Measurements from ENCODE around the gene UBE2I. TPM values are rescaled to one million over a fixed set of nuclear protein-coding genes. Genes with fewer than 3 reads are reported as not detected.

The UBE2I gene
- total RNA-seq = 100 to 1,000 TPM in 1 of 4 donors, 10 to 100 TPM in 3; 25.9 to 133 (median 63.0) TPM

DNA sequence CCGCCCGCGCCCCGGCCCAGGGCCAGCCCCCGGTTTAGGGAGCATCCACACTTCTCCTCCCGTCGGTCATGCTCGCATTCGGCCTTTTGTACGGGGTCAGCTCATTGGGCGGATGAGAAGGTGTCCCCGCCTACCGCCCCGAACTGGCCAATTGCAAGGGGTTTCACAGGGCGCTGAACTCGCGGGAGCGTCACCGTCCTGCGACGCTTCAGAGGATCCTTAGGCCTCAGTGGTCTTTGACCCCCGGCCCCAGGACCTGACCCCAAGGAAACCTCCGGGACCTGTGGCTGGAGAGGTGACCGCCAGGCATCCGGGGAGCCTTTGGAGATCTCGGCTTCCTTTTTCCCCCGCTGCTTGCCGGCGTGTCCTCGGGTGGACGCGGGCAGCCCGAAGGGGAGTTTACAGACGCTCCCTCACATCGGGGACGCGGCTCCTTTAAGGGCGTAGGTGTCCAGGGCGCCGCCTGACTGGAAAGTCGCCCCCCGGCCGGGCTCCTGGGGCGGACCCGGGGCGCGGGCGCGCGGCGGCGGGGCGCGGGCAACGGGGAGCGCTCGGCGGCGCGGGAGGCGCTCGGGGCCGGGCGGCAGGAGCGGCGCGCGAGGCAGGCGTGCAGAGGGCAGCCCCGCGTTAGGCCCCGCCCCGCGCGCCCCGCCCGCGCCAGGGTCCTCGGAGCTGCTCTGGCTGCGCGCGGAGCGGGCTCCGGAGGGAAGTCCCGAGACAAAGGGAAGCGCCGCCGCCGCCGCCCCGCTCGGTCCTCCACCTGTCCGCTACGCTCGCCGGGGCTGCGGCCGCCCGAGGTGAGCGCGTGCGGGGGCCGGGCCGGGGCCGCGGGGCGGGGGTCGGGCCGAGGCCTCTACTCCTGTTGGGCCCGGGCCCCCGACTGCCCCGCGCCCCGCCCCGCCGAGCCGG, at the start of gene UBE2I:
TSS of gene UBE2I (plus strand) at position 660 of the 909 bp plus-strand sequence. CDS start 4,395 bp downstream, outside the sequence.
- H3K27ac ChIP-seq = peak within 1 kb of the TSS; percentile 100
- intact Hi-C loops (cut with DNase I; ENCODE audit: low total_unique reads) = no loop called here
- no peaks in the 10 kb centered on the region for H3K36me3 ChIP-seq
- peaks cover 0 to 38% of the 10 kb centered on the region in 2 donors for H3K4me1 ChIP-seq
- TF ChIP-seq POLR2A (IDR thresholded peaks at IDR 0.05) = peak in 1 of 2 donors; percentile 73
- TF ChIP-seq, protein P1, sequence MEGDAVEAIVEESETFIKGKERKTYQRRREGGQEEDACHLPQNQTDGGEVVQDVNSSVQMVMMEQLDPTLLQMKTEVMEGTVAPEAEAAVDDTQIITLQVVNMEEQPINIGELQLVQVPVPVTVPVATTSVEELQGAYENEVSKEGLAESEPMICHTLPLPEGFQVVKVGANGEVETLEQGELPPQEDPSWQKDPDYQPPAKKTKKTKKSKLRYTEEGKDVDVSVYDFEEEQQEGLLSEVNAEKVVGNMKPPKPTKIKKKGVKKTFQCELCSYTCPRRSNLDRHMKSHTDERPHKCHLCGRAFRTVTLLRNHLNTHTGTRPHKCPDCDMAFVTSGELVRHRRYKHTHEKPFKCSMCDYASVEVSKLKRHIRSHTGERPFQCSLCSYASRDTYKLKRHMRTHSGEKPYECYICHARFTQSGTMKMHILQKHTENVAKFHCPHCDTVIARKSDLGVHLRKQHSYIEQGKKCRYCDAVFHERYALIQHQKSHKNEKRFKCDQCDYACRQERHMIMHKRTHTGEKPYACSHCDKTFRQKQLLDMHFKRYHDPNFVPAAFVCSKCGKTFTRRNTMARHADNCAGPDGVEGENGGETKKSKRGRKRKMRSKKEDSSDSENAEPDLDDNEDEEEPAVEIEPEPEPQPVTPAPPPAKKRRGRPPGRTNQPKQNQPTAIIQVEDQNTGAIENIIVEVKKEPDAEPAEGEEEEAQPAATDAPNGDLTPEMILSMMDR (IDR thresholded peaks at IDR 0.05) = peak in 2 of 4 experiments; percentile 11 to 16
- H3K4me3 ChIP-seq = peak within 1 kb of the TSS; percentile 73 to 86
- no peaks in the 10 kb centered on the region for H3K27me3 ChIP-seq
- no peaks in the 10 kb centered on the region for H3K9me3 ChIP-seq
- peak; percentile 96 to 99 for DNase-seq

DNA sequence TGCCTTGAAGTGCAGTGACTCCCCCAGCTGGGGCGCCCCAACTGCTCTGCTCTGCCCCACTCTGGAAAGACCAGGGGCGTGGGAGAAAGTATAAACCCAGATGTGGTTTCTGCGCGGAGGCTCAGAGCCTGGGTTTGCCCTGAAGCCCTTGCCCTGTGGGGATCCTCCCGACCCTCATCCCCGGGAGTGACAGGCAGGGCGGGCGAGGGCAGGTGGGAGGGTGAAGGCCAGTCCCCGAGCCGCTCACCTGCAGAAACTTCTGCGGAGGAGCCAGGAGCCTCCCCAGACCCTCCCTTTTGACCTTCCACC, 49.7 kb upstream of the UBE2I start:
- intact Hi-C loops (cut with DNase I; ENCODE audit: low total_unique reads) = no loop called here

DNA sequence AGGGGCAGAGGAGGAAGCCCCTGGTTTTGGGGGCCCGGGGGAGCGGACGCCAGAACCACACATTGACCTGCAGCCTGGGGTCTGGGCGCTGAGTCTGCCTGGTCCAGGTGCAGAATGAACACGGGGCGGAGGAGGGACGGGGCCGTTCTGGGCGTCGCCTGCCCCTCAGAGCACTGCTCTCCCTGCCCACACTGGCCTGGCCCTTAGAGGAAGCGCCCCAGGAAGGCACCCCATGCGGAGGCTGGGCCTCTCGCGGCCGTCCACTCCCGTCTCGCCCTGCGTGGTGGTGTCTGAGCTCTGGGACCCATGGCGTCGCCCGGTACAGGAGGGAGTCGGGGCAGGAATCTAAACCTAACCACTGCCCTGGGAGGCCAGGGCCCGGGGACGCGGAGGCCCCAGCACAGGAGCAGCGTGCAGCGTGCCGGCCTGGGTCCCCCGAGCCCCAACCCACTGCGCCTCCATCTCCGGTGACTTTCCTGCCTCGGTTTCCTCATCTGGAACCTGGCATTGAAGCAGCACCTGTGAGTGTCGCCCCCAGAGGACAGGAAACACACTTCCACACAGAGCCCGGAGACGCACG, 49.2 kb upstream of the UBE2I start:
- Histone ChIP-seq H3K27me3 (peaks cover 0 to 13% of the 10 kb centered on the region in 2 donors), H3K4me1 (no peaks in the 10 kb centered on the region), H3K27ac (no peak overlapping the region), H3K4me3 (no peak overlapping the region), H3K9me3 (no peaks in the 10 kb centered on the region), H3K36me3 (no peaks in the 10 kb centered on the region)
- no peak for DNase-seq
- TF ChIP-seq, protein P1 (IDR thresholded peaks at IDR 0.05) = no peak
- TF ChIP-seq POLR2A (IDR thresholded peaks at IDR 0.05) = no peak
- intact Hi-C loops (cut with DNase I; ENCODE audit: low total_unique reads) = no loop called here

More for the DNA sequence above, 49.7 kb upstream of the UBE2I start:
- Histone ChIP-seq H3K27ac (no peak overlapping the region), H3K36me3 (no peaks in the 10 kb centered on the region), H3K27me3 (peaks cover 0 to 13% of the 10 kb centered on the region in 2 donors), H3K9me3 (no peaks in the 10 kb centered on the region), H3K4me3 (no peak overlapping the region), H3K4me1 (no peaks in the 10 kb centered on the region)
- DNase-seq = no peak
- TF ChIP-seq POLR2A (IDR thresholded peaks at IDR 0.05) = no peak
- TF ChIP-seq, protein P1 (IDR thresholded peaks at IDR 0.05) = no peak

DNA sequence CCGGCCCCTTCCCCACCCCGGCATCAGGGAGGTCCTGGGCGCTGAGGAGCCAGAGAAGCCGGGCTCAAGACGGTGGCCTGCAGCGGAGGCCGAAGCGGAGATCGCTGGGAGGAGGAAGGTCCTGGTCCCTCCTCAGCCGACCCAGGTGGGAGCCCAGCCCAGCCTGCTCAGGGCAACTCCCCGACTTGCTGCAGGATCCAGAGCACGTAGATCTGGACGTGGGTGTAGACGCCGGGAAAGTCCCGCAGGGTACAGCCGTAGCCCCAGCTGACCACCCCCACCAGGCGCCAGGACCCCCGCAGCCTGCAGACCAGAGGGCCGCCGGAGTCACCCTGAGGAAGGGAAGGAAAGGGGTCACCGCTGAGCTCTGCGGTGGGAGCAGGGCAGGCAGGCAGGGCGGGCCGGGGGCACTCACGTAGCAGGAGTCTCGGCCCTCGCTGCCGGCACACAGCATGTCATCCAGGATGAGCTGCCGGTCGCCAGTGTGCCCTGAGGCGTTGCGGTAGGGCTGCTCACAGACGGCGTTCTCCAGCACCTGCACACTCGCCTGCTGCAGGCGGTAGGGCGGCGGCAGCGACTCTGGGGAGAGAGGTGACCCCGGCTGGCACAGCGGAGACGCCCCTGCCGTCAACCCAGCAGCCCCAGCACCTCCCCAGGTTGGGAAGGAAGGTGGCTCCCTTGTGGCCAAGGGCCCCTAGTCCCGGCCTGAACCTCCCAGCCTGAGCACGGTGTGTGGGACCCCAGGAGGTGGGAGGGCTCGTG, 48.1 kb upstream of the UBE2I start:
- Histone ChIP-seq H3K4me1 (no peaks in the 10 kb centered on the region), H3K4me3 (no peak overlapping the region), H3K9me3 (no peaks in the 10 kb centered on the region), H3K27ac (no peak overlapping the region), H3K36me3 (no peaks in the 10 kb centered on the region), H3K27me3 (peaks cover 0 to 13% of the 10 kb centered on the region in 2 donors)
- TF ChIP-seq POLR2A (IDR thresholded peaks at IDR 0.05) = no peak
- TF ChIP-seq, protein P1 (IDR thresholded peaks at IDR 0.05) = no peak
- DNase-seq = no peak
- intact Hi-C loops (cut with DNase I; ENCODE audit: low total_unique reads) = no loop called here
